NK-92 treated with Interleukin-12 subunit alpha and Interleukin-12 subunit beta, amount 100 ng/mL, for 24 hours (cell line): ENCODE data around the gene PBX2.
"Not testable (repeated sequence)": the region's sequence is repeated elsewhere in the genome, so short reads cannot be mapped to it uniquely, and the experiment has no call there.

Experiments
- DNase-seq: peaks from one replicate; lab custom pipeline; 2025; lab: John Stamatoyannopoulos, UW

PBX2 gene

DNA sequence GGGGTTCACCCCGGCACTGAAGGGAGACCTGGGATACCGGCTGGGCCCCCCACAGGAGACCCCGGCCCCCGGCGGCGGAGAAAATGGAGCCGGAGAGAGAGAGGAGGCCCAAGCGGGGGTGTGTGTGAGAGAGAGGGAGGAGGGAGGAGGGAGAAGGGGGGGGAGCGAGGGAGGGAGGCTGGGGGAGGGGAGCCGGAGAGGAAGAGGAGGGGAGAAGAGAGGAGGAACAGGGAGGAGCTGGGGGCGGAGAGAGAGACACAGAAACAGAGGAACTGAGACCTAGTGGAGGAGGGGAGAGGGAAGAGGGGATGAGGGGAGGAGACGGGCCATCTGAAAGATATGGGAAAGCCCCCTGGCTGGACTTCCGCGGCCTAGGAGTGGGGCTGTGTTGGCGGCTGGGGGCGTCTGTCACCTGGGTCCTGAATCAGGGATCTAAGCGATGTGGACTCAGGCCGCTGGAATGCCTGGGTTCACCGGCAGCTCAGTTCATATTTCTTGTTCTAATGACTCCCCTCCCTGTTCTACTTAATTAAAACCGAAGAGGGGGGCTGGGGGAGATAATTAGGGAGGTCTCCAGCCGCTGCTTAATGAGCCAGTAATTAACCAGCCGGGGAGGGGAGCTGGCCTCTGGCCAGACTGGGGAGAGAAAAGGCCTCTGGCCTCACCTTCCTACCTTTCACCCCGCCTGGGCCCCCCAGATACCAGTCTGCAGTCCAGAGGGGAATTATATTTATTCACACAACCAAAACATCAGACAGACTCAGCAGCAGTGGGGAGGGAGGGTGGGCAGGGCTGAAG lies at the start of gene PBX2:
PBX2 (minus strand) TSS at position 149 of the 798 bp plus-strand sequence. CDS start 287 bp downstream, outside the sequence.
- DNase-seq, result peak; percentile 77

DNA sequence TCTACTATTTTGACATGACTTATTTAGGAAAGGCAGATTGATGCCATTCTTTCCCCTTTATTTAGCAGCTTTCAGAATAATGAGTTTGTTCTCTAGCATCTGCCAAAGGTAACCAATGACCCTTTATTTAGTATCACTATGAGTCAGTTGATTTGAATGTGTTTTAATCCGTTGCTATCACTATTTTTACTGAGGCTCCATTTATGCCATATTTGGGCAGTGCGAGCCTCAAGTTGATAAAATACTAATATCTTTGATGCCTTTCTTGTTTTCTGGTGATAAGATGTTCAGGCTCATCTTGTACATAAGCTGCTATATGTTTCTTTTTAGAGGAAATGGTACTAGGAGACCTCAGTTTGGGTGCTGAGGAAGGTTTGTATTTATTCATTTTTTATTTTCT lies 49.5 kb upstream of the PBX2 start:
- no peak for DNase-seq

GRCh38 chr6:32234934-32235333 lies 44.9 kb upstream of the PBX2 start:
- no peak for DNase-seq

GRCh38 chr6:32226434-32226833 lies 36.4 kb upstream of the PBX2 start:
- no peak for DNase-seq

- no peak for DNase-seq
These were observed 34.7 kb upstream of the PBX2 start for GRCh38 chr6:32224696-32225095.

DNA sequence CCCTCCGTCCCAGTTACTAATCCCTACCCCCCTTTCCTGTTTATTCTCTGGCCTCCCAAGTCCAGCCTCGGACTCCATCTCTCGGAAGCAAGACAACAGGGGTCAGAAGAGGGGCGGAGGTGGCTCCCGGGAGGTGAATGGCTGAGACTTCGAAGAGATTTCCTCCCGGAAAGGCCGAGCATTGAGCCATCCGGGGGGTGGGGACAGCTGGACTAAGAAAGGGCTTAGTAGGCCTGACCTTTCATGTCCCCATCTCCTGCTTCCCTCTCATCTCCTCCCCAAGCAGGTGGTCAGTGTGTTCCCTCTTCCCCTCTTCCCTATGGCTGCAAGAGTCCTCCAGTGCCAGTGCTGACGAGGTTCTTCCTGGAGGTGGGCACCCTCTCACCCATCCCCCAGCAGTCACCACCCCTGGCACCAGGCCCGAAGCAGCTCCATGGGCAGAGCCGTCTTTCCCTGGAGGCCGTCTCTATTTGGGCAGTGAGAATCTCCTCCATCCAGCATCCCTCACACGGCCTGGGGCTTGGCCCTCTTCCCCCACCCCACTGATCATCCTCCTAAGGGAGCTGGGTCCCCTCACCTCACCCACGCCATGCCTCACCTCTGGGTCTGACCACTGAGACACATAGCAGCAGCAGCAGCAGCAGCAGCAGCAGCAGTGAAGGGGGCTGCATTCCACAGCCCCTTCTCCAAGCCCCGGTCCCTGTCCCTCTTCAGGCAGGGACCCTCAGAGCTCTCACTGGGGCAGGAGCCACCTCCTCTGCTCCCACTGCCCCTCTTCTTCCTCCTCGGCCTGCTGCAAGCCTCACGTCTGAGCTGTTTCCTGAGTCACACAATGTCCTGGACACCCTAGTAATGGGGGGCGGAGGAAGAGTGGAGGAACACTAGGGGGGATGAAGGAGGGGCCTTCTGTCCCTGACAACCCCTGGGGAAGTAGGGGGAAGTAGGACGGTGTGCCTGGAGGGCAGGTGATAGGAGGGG lies 33.5 kb upstream of the PBX2 start, which contains the start of gene NOTCH4:
NOTCH4 (minus strand) TSS at position 810 of the 978 bp plus-strand sequence; CDS start at position 671, 139 bp downstream.
- no peak for DNase-seq

GRCh38 chr6:32222333-32223230 lies 32.6 kb upstream of the PBX2 start:
- no peak for DNase-seq

- no peak for DNase-seq
These were observed 30.0 kb upstream of the PBX2 start for GRCh38 chr6:32220021-32220420.

DNA sequence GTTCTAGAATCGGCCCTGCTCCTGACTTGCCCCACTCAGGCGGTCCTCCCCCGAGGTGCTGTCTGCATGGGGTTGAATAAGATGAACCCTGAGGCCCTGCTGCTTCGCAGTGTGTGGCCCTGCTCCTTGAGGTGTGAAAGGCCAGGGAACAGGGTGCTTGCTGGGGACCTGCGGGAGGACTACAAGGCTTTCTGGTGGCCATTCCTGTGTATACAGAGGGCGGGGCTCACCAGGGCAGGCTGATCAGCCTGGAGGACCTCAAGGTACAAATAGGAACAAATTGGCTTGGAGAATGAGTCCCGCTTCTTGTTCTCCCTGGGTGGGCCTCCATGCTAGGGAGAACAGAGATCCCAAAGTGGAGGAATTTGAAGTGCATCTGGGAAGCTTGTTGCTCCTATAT lies 28.2 kb upstream of the PBX2 start:
- no peak for DNase-seq

DNA sequence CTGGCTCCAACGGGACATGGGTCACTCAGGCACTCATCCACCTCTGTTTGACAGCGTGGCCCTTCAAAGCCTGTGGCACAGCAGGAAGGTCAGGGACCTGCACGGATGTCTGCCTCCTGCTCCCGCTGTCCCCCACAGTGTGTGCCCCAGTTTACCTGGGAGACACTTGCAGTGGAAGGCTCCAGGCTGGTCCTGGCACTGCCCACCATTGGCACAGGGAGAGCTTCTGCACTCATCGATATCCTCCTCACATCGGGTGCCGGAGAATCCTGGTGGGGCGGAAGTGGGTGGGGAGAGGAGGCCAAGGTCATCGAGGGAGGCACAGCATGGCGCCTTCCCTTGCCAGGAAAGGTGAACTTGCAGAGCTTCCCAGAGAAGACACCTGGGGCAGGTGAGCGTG lies 27.0 kb upstream of the PBX2 start:
- DNase-seq, result no peak

DNA sequence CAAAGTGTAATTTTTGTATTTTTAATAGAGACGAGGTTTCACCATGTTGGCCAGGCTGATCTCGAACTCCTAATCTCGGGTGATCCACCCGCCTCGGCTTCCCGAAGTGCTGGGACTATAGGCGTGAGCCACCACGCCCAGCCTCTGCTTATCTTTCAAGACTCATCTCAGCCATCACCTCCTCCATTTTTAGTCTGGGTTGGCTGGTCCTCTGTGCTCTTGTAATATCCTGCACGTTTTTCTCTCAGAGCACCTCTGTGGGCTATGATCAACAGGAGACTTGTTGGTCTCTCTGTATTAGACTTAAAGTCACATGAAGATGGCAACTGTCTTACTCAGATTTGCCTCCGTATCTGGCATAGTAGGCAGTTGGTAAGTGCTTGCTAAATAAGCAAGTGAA lies 26.3 kb upstream of the PBX2 start:
- DNase-seq, result no peak

- DNase-seq, result no peak
These were observed 25.6 kb upstream of the PBX2 start for GRCh38 chr6:32215617-32216016.

- no peak for DNase-seq
These were observed 24.1 kb upstream of the PBX2 start for GRCh38 chr6:32214126-32214525.

- no peak for DNase-seq
These were observed 23.6 kb upstream of the PBX2 start for GRCh38 chr6:32213649-32214048.

GRCh38 chr6:32212076-32212760 lies 22.2 kb upstream of the PBX2 start:
- no peak for DNase-seq

- not testable (repeated sequence) for DNase-seq
These were observed 21.4 kb upstream of the PBX2 start for GRCh38 chr6:32211432-32211831.

DNA sequence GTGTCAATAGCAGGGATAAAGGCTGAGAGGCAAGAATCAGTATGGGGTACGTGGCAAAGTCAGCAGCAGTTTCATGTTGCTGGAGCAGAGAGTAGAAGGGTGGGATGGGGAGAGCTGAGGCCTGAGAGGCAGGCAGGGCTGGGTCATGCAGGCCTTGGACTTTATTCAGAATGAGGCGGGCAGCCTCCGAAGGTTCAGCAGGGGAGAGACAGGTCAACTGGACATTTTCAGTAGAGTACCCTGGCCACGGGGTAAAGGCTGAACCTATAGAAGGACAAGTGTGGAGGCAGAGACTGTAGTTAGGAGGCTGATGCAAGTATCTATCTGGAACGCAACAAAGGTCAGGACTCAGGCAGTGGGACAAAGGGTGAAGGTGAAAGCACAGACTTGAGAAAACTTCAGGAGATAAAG lies 20.2 kb upstream of the PBX2 start:
- DNase-seq, result no peak

DNA sequence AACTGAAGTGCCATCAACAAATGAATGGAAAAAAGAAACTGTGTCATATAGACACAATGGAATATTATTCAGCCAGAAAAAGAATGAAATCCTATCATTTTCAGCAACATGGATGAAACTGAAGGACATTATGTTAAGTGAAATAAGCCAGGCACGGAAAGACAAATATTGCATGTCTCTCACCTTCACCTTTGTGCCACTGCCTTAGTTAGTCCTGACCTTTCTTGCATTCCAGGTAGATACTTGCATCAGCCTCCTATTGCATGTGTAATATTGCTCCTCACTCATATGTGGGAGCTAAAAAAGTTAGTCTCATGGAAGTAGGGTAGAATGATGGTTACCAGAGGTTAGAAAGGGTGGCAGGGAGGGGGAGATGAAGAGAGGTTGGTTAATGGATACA lies 19.0 kb upstream of the PBX2 start:
- no peak for DNase-seq

- no peak for DNase-seq
These were observed 14.3 kb upstream of the PBX2 start for GRCh38 chr6:32204268-32204715.

GRCh38 chr6:32203426-32204267 lies 13.6 kb upstream of the PBX2 start:
- DNase-seq, result no peak
